ENCODE measurements around the gene ABCC3. TPM values are rescaled to one million over a fixed set of nuclear protein-coding genes. Genes with fewer than 3 reads are reported as not detected.

Gene ABCC3
- polyA plus RNA-seq, 2 donors: 17.7 to 32.0 TPM

DNA sequence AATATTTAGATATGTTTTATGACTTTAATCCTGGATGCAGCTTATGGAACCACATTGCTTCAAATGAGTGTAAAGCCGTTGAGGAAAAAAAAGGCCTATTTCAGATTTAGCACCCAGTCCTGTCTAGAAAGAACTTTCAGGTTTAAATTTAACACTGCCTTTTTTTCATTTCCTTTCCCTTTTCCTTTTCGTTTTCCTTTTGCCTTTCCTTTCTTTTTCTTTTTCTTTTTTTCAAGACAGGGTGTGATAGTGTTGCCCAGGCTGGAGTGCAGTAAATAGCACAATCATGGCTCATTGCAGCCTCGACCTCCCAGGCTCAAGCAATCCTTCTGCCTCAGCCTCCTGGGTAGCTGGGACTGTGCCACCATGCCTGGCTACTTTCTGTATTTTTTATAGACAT, 100.6 kb downstream of the ABCC3 start:
- Histone ChIP-seq H3K36me3 (ENCODE audit: control insufficient read depth in 2 of 2, insufficient read depth in 2 of 2, low read length in 1 of 2) (peaks cover 0 to 9% of the 10 kb centered on the region in 2 donors), H3K4me1 (ENCODE audit: control insufficient read depth in 2 of 2, insufficient read depth in 2 of 2, low read length in 1 of 2) (peaks cover 0 to 2% of the 10 kb centered on the region in 2 donors), H3K4me3 (ENCODE audit: low read depth in 1 of 2, low read length in 2 of 2) (no peak overlapping the region), H3K27ac (ENCODE audit: low read depth in 2 of 2, low read length in 1 of 2) (no peak overlapping the region), H3K27me3 (ENCODE audit: control insufficient read depth in 1 of 2, insufficient read depth in 2 of 2, low read length in 2 of 2) (no peaks in the 10 kb centered on the region), H3K9me3 (ENCODE audit: control insufficient read depth in 2 of 2, insufficient read depth in 1 of 2, low read depth in 1 of 2, low read length in 1 of 2) (no peaks in the 10 kb centered on the region)
- WGBS, 2 donors: 74 to 81% methylated on average over 3 of the region's 3 CpGs

DNA sequence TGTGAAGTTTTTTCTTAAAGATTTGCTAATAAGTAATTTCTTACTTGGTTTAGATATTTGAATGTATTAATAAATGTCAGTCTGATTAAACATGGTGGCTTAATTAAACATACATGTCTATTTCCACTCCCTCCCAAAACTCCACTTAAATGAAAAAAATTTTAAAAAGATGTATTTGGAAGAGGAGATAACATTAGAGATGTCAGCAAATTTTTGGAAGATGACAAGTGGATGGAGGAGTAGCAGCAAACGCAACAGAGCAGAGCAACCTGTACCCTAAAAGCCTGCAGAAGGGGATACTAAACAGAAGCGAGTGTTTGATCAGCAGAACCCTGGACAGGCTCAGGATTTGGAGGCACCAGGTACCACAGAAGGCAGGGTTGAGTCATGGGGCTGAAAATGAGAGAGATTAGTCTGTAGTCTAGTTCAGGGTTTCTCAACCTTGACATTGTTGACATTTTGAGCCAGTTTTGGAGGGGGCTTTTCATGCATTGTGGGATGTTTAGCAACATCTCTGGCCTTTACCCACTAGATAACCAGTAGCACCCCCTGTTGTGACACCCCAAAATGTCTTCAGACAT, 102.5 kb downstream of the ABCC3 start:
- Histone ChIP-seq H3K4me3 (ENCODE audit: low read depth in 1 of 2, low read length in 2 of 2) (no peak overlapping the region), H3K36me3 (ENCODE audit: control insufficient read depth in 2 of 2, insufficient read depth in 2 of 2, low read length in 1 of 2) (peaks cover 4 to 15% of the 10 kb centered on the region in 2 donors), H3K4me1 (ENCODE audit: control insufficient read depth in 2 of 2, insufficient read depth in 2 of 2, low read length in 1 of 2) (no peaks in the 10 kb centered on the region), H3K27me3 (ENCODE audit: control insufficient read depth in 1 of 2, insufficient read depth in 2 of 2, low read length in 2 of 2) (no peaks in the 10 kb centered on the region), H3K27ac (ENCODE audit: low read depth in 2 of 2, low read length in 1 of 2) (no peak overlapping the region), H3K9me3 (ENCODE audit: control insufficient read depth in 2 of 2, insufficient read depth in 1 of 2, low read depth in 1 of 2, low read length in 1 of 2) (no peaks in the 10 kb centered on the region)
- WGBS, 2 donors: 91% methylated on average over 2 of the region's 2 CpGs

DNA sequence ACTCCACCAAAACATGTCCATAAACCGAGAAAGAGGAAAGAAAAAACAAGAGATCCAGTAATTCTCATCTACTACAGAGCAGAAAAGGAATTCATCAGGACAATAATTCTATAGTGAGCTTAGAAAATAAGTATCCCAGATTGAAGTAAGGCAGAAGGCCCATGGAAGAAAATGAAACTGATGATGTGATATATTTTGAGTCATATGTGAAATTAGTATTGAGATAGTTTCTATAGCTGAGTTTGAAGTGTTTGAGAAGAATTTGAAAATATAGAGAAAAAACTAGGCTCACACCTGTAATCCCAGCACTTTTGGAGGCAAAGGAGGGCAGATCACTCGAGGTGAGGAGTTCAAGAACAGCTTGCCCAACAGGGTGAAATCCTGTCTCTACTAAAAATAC, 104.4 kb downstream of the ABCC3 start:
- 40 to 57% methylated on average over 2 of the region's 2 CpGs for WGBS, 2 donors
- Histone ChIP-seq H3K4me1 (ENCODE audit: control insufficient read depth in 2 of 2, insufficient read depth in 2 of 2, low read length in 1 of 2) (no peaks in the 10 kb centered on the region), H3K9me3 (ENCODE audit: control insufficient read depth in 2 of 2, insufficient read depth in 1 of 2, low read depth in 1 of 2, low read length in 1 of 2) (no peaks in the 10 kb centered on the region), H3K36me3 (ENCODE audit: control insufficient read depth in 2 of 2, insufficient read depth in 2 of 2, low read length in 1 of 2) (peaks cover 7 to 20% of the 10 kb centered on the region in 2 donors), H3K27ac (ENCODE audit: low read depth in 2 of 2, low read length in 1 of 2) (no peak overlapping the region), H3K27me3 (ENCODE audit: control insufficient read depth in 1 of 2, insufficient read depth in 2 of 2, low read length in 2 of 2) (no peaks in the 10 kb centered on the region), H3K4me3 (ENCODE audit: low read depth in 1 of 2, low read length in 2 of 2) (no peak overlapping the region)

Other genes starting within 250 kb of the ABCC3 start
- gene LRRC59, start 237.4 kb upstream of the ABCC3 start, polyA plus RNA-seq: 10 to 100 TPM; 18.7 to 52.1 TPM
- gene ACSF2, start 208.7 kb upstream of the ABCC3 start, polyA plus RNA-seq: 10 to 100 TPM; 13.5 to 22.6 TPM
- under 1 TPM; 0.13 to 0.18 TPM for gene CHAD, start 166.0 kb upstream of the ABCC3 start, polyA plus RNA-seq
- gene RSAD1, start 156.0 kb upstream of the ABCC3 start, polyA plus RNA-seq: 10 to 100 TPM; 11.9 to 16.9 TPM
- under 1 TPM; 0.05 to 0.22 TPM for gene MYCBPAP, start 126.4 kb upstream of the ABCC3 start, polyA plus RNA-seq
- gene EPN3, start 102.1 kb upstream of the ABCC3 start, polyA plus RNA-seq: 10 to 100 TPM; 40.5 to 59.8 TPM
- 10 to 100 TPM; 11.5 to 26.7 TPM for gene SPATA20, start 87.7 kb upstream of the ABCC3 start, polyA plus RNA-seq
- gene CACNA1G, start 74.2 kb upstream of the ABCC3 start, polyA plus RNA-seq: under 1 TPM; 0.06 to 0.13 TPM
- gene ANKRD40, start 73.0 kb downstream of the ABCC3 start, polyA plus RNA-seq: 1 to 10 TPM; 7.2 to 7.5 TPM
- gene LUC7L3, start 84.7 kb downstream of the ABCC3 start, polyA plus RNA-seq: 10 to 100 TPM; 46.6 to 80.7 TPM
- gene ANKRD40CL, start 132.6 kb downstream of the ABCC3 start, polyA plus RNA-seq: not detected
- under 1 TPM; 0.02 to 0.04 TPM for gene WFIKKN2, start 200.7 kb downstream of the ABCC3 start, polyA plus RNA-seq
- gene TOB1, start 231.5 kb downstream of the ABCC3 start, polyA plus RNA-seq: 10 to 100 TPM; 32.7 to 52.9 TPM

Measured in esophagus (tissue), 2 donors.